NCI-H1048 (cell line): ENCODE data around the gene FRMD4A.

Source experiments
- DNase-seq: peaks from one replicate; lab custom pipeline; 2025; lab: John Stamatoyannopoulos, UW

Gene FRMD4A

DNA sequence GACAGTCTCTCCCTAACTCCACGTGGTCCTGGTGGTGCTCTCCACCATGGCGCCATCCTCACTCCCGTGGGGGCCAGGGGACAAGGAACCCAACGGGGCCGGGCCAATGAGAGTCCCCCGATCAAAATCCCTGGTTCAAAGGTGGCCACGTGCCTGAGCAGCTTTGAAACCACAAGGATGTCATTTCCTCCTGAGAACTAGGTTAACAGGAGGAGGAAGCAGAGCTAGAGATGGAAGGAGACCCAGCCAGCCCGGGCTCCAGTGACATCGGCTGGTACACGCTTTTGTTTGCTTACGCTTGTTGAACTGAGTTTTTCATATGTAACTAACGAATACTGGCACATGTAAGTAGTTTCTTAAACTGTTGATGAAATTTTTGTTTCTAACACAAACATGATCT lies 682.3 kb downstream of the FRMD4A start:
- DNase-seq: no peak

- no peak for DNase-seq
Observed at GRCh38 chr10:13644866-13645265, 685.9 kb downstream of the FRMD4A start.

DNA sequence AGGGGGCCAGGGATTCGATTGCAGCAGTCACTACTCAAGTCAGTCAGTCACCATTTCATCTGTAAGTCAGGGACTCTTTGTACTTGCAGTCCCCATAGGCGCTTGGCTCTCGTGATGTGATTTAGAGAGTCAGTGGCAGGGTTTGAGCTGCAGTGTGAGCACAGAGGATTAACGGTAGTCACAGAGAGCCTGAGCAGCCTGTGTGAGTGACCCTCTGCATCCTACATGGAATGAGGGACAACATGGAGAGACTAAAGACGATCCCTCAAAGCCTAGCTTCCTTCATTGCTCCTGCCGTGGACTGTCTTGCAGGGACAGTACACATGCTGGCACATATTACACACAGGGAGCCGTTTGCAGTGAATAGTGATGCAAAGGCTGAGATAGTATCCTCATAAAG lies 687.7 kb downstream of the FRMD4A start:
- no peak for DNase-seq

GRCh38 chr10:13642293-13642692 lies 688.4 kb downstream of the FRMD4A start:
- no peak for DNase-seq

GRCh38 chr10:13637894-13638293 lies 692.8 kb downstream of the FRMD4A start:
- no peak for DNase-seq

- no peak for DNase-seq
Observed at GRCh38 chr10:13637303-13637856, 693.3 kb downstream of the FRMD4A start.

- no peak for DNase-seq
Observed at GRCh38 chr10:13636776-13637175, 693.9 kb downstream of the FRMD4A start.

GRCh38 chr10:13634207-13634606 lies 696.5 kb downstream of the FRMD4A start:
- DNase-seq: no peak

GRCh38 chr10:13633689-13634088 lies 697.0 kb downstream of the FRMD4A start:
- no peak for DNase-seq

DNA sequence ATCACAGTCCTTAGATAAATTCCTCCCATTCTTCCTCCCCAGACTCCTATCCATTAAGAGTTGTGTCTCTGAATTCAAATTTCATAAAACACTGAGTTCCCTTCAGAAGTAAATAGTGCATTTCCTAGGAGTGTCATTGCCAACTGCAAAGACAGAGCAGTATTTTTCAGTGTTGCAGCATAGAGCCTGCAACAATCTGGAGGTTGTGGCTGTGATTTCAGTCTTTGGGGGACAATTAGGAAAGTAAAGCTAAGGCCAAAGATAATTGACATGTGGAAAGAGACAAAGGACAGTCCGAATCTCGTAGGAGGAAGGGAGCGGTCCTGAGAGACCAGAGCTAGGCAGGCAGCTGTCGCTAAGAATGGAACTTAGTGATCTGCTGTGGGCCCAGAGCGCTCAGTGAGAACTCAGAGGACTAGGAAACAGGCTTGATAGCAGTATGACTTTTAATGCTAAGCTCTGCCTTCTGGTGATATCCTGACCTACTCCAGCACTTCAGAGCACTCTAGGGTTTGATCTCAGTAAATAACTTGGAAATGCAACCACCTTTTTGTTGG lies 697.8 kb downstream of the FRMD4A start:
- DNase-seq: no peak

DNA sequence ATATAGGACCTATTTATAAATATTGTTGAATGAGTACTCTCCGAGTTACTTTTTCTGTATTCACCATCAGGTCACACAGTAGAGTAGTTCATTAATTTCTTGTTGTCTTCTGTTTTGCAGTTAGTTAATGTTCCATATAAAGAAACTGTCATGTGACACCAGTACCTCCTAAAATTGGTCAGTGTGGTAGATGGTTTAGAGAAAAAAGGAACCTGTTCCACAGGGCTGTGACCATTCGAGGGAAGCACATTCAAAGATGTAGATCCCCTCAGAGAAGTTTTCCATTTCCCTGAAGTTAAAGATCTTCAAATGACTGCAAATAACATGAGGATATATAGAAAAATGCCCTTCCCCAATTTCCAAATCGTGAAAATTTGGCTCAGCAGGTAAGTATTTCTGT lies 698.3 kb downstream of the FRMD4A start:
- DNase-seq: no peak

DNA sequence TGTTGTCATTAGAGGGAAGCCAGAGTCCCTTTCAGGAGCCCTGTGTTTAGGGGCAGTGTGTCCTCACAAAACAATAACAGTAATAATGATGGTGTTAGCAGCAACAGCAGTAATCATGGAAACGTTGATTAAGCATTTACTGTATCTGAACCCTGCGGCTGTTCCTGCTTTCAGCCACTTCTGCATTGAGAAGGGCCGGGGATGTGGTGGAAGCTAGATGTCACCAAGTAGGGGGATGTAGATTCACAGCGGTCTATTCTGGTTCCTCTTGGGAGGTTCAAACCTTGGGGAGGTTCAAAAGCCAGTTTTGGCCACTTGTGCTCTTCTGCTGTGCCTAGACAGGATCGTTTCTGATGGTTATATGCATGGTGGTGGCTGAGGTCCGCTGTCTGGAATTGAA lies 699.1 kb downstream of the FRMD4A start:
- DNase-seq: no peak

- no peak for DNase-seq
Observed at GRCh38 chr10:13630231-13630630, 700.5 kb downstream of the FRMD4A start.

DNA sequence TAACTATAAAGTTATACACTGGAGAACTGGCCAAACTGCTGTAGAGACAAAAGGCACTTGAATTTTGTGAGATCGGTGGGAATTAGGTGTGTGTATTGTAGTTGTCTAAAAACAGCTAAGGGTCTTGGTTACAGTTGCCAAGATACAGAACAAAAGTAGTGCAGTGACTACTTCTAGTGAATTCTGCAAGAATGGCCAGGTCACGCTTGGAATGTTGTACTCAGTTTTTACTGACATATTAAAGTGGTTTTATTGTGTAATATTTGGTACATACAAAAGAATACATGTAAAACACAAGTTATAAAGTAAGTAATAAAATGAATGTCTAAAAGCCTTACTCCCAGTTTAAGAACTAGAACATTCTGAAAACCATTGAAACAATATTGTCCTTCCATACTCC lies 701.6 kb downstream of the FRMD4A start:
- no peak for DNase-seq

GRCh38 chr10:13628661-13629060 lies 702.1 kb downstream of the FRMD4A start:
- DNase-seq: no peak

DNA sequence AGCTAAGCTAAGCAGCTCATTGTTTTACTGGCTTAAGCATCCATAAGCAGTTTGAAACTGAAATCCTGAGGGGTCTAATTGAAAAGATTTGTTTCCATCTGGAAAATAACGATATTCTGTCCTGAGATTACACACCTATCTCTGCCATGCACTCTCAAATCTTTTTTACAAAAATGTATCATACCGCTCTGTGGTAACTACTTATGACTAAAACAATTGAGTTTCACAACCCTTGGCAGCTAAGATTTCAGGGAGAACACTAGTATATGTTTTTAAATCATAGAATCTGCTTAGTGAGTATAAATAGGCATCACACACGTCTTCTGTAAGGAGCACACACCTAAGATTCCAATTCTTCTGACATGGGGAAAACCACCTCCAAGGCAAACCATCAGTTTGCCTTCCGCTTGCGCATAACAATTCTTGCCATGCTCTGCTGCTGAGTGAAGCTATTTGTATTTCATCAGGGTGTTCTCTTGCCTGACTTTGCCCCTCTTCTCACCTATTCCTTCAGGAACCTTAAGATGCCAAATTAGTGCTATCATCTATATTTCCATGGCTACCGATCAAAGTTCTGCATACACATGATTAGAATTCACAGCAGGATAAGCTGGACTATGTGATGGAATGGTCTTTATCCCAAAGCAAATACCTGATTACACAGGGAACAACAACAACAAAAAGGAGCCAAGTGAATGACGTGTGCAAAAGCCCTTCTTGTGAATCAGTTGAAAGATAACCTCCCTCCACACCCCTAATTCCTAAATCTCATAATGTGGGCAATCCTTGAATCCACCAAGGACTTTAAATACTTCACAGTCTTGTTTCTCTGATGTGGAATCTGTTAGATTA lies 703.0 kb downstream of the FRMD4A start:
- DNase-seq: no peak

DNA sequence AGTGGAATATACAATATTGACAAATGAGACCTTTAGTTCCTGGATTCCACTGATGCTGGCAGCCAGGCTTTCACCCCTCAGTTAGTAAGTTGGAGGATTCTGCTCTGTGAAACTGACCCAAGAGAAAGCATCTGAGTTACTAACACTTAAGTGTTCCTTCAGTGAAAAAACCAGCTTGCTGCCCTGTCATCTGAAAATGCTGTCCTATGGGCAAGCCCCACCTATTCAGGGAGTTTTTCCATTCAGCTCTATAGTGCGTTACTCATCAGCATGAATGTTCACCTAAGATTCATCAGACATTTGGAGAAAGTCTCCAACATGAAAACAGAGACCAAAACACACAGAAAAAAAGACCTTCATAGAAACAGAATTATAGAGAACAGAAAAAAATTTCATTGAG lies 706.1 kb downstream of the FRMD4A start:
- DNase-seq: no peak

GRCh38 chr10:13621931-13622330 lies 708.8 kb downstream of the FRMD4A start:
- no peak for DNase-seq

DNA sequence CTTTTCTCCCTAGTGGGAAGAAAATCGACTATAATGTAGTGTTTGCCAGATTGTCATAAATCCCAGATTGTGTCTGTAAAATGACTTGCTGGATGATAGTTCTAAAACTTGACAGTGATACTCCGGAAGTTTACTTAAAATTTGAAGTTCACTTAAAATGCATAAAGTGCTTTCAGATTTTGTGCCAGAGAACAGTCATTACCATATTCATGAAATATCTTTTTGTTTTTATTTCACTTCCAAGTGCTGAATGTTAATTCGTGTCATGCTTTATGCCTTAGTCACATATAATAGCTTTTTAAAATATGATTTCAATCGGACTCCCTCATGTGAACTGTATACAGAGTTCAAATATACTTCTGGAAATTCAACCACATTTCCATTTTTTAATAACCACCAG lies 713.6 kb downstream of the FRMD4A start:
- no peak for DNase-seq

DNA sequence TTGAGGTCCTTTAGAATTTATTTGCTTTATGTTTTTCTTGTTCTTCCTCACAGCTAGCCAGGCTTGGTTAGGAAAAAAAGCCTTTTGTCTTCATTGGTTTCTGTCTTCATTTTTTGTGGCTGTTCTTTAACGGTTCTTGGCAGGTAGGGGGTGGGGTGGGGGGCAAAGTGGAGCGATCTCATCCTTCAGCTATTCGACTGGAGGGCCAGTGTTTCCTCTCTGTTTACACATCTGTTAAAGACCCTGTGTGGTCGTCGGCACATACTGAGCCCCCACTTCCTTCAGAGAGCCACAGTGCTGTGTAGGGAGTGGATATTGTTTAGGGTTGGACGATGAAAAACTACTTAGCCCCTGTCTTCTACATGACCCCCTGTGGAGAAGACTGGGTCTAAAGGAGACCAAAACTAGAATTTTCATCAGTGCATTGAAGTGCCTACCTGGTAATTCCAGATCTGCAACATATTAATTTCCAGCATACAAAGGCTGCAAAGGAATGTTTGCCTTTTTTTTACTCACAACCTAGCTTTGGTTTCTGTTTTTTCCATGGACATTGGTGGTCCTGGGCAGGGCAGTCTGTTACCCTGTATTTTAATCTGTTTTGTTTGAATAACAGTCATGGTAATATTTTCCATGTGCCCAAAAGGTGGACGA lies 714.9 kb downstream of the FRMD4A start:
- DNase-seq: no peak

DNA sequence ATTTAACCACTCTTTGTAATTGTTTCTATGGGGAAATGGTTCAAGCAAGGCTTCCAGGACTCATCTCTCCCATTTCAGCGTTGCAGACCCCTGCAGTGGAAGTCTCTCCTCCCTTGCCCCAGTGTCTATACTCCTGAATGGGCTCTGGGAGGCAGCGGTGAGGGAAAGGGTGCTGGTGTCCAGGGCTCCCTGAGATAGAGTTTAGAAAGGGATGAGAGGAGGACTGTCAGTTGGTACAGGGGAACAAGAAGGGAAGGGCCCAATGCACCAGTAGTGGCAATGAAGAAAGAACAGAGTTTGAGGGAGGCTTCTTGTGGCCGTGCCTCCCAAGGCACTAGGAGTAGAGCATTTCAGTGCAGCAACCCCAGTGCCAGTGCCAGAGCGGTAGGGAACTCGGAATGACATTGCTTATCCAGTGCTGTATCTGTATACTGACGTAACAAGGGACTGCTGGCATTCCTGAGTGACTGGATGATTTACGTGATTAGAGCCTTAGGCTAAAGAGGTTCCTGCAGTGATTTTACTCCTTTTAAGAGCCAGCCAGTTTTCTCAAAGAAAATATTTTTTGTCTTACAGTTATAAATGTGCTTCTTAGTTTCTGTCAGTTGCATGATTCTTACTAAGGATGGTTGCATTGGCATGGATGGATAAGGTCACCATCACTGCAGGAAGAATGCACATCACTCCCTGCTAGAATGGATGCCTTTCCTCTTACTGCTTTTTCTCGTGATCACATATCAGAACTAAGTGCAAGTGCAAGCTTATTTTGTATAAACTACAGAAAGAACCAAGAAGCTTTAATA lies 716.0 kb downstream of the FRMD4A start:
- DNase-seq: no peak

DNA sequence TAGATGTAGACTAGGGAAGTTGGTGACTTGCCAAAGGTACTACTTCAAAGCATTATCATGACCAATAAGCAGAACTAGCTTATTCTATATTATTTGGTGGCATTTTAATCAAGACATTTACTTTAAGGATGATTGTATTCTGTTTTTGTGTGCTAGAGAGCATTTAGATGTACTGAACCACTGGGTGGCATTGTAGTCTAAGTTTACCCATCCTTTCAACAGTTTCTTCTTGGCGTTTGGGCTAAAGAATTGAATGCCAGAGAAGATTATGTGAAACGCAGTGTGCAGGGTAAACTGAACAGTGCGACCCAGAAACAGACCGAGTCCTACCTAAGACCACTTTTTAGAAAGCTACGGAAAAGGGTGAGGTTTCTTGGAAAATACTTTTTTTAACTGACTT lies 717.2 kb downstream of the FRMD4A start:
- DNase-seq: no peak
